ENCODE data around the gene SF3A2.

The SF3A2 gene

GRCh38 chr19:2223959-2224358 lies 12.7 kb upstream of the SF3A2 start (continued):
- TF ChIP-seq TSHZ1 (tag by site-specific recombination; IDR thresholded peaks at IDR 0.05; ENCODE audit: borderline replicate concordance): no peak
- no peak for TF ChIP-seq OVOL3 (tag by site-specific recombination; IDR thresholded peaks at IDR 0.05)
- TF ChIP-seq ATF2 (tag by site-specific recombination; IDR thresholded peaks at IDR 0.05; ENCODE audit: low read depth): no peak

DNA sequence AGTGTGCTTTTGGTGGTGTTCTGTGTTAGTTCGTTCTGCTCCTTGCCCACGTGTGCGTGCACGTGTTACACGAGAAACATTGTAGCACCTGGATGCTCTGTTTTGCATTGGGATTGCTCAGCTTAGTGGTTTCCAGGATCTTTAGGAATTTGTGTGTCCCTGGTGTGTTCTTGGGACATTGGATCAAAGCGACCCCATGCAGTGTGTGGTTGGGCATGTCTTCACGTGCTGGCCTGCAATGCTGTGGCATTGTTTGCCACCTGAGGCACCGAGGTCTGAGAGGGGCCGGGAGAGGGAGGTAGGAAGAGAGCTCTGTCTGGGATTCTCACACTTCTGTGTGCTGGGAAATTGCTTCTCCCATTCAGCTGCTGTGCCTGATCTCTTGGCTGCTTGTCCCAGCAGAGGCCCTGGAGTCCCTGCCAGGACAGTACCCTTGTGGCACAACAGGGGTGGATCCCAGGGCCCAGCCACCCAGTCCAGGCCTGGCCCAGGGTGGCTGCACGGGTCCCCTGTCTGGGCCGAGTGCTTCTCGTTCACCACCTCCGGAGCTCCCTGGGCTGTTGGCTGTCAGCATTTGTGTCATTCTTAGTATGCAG lies 11.8 kb upstream of the SF3A2 start:
- peaks cover 4 to 70% of the 10 kb centered on the region in 2 experiments; a peak in 2 of 3 replicates for H3K36me3 ChIP-seq (ENCODE audit: control insufficient read depth in 2 of 2, insufficient read depth in 1 of 2, low read length in 2 of 2)
- TF ChIP-seq ZNF707 (tag by site-specific recombination; IDR thresholded peaks at IDR 0.05) (no peak), ZNF561 (tag by site-specific recombination; IDR thresholded peaks at IDR 0.05; ENCODE audit: borderline replicate concordance) (no peak), ZFHX2 (tag by site-specific recombination; conservative IDR thresholded peaks at IDR 0.05) (no peak)
- TF ChIP-seq, protein P1, sequence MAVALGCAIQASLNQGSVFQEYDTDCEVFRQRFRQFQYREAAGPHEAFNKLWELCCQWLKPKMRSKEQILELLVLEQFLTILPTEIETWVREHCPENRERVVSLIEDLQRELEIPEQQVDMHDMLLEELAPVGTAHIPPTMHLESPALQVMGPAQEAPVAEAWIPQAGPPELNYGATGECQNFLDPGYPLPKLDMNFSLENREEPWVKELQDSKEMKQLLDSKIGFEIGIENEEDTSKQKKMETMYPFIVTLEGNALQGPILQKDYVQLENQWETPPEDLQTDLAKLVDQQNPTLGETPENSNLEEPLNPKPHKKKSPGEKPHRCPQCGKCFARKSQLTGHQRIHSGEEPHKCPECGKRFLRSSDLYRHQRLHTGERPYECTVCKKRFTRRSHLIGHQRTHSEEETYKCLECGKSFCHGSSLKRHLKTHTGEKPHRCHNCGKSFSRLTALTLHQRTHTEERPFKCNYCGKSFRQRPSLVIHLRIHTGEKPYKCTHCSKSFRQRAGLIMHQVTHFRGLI (tag by site-specific recombination; IDR thresholded peaks at IDR 0.05): peak; percentile 91
- no peaks in the 10 kb centered on the region for H3K9me3 ChIP-seq (ENCODE audit: control insufficient read depth, insufficient read depth, low read depth, low read length)
- H3K4me1 ChIP-seq (ENCODE audit: control insufficient read depth, insufficient read depth, low read length): no peaks in the 10 kb centered on the region
- no peak overlapping the region for H3K4me3 ChIP-seq (ENCODE audit: low read depth, low read length)
- ChIA-PET CTCF (interaction anchor here (0.6 kb wide), 1 partner anchor 37 kb away, joined by 3 read pairs; no protein-coding TSS in a partner anchor), POLR2A (no interaction called here)
- H3K27ac ChIP-seq (ENCODE audit: extremely low read depth, low read depth, low read length): no peak overlapping the region

GRCh38 chr19:2225415-2226050 lies 11.1 kb upstream of the SF3A2 start:
- Histone ChIP-seq H3K9me3 (ENCODE audit: control insufficient read depth, insufficient read depth, low read depth, low read length) (no peaks in the 10 kb centered on the region), H3K27ac (ENCODE audit: extremely low read depth, low read depth, low read length) (no peak overlapping the region), H3K36me3 (ENCODE audit: control insufficient read depth in 2 of 2, insufficient read depth in 1 of 2, low read length in 2 of 2) (peaks cover 4 to 68% of the 10 kb centered on the region in 2 experiments; a peak in 2 of 3 replicates), H3K4me1 (ENCODE audit: control insufficient read depth, insufficient read depth, low read length) (no peaks in the 10 kb centered on the region), H3K4me3 (ENCODE audit: low read depth, low read length) (no peak overlapping the region)
- POLR2A ChIA-PET: no interaction called here
- CTCF ChIA-PET: no interaction called here
- TF ChIP-seq ZNF121 (tag by site-specific recombination; IDR thresholded peaks at IDR 0.05): no peak
- no peak for TF ChIP-seq ZNF707 (tag by site-specific recombination; IDR thresholded peaks at IDR 0.05)
- no peak for TF ChIP-seq KLF8 (tag by site-specific recombination; IDR thresholded peaks at IDR 0.05)
- no peak for TF ChIP-seq TSHZ1 (tag by site-specific recombination; IDR thresholded peaks at IDR 0.05; ENCODE audit: borderline replicate concordance)
- TF ChIP-seq ZNF747 (tag by site-specific recombination; IDR thresholded peaks at IDR 0.05): no peak
- peak; percentile 40; the same call in 1 of the 2 replicates for TF ChIP-seq SCRT2 (tag by site-specific recombination; IDR thresholded peaks at IDR 0.05)
- TF ChIP-seq ZNF521 (tag by site-specific recombination; IDR thresholded peaks at IDR 0.05): no peak
- no peak for TF ChIP-seq OSR2 (tag by site-specific recombination; IDR thresholded peaks at IDR 0.05)
